HEK293 (cell line): ENCODE results near the gene TMSB4X.

Experiments
- KLF16 ChIP-seq: fragments of 450-650 bp; formaldehyde crosslinking; IDR thresholded peaks from 2 replicates; pipeline ENCODE4 v1.5.1; 2017; ENCODE audit warnings: missing biosample characterization, missing genetic modification characterization
- MYNN ChIP-seq: fragments of 450-650 bp; formaldehyde crosslinking; IDR thresholded peaks from 2 replicates; pipeline ENCODE4 v1.5.1; 2016; ENCODE audit warnings: missing biosample characterization, missing genetic modification characterization, borderline replicate concordance
- TCF7L2 ChIP-seq: IDR thresholded peaks from 2 replicates; pipeline ENCODE4 v1.6.1; 2011; ENCODE audit warnings: low read depth, mild to moderate bottlenecking, inconsistent platforms, low read length, moderate library complexity, borderline replicate concordance
- YY1 ChIP-seq: fragments of 450-650 bp; formaldehyde crosslinking; IDR thresholded peaks from 2 replicates; pipeline ENCODE4 v1.5.1; 2018; ENCODE audit warnings: missing biosample characterization, missing genetic modification characterization
- ZBTB21 ChIP-seq: fragments of 450-650 bp; formaldehyde crosslinking; IDR thresholded peaks from 2 replicates; pipeline ENCODE4 v1.5.1; 2017; ENCODE audit warnings: missing biosample characterization, missing genetic modification characterization
- ZNF10 ChIP-seq: fragments of 450-650 bp; formaldehyde crosslinking; IDR thresholded peaks from 2 replicates; pipeline ENCODE4 v1.5.1; 2017; ENCODE audit warnings: missing biosample characterization, missing genetic modification characterization
- ZNF16 ChIP-seq: fragments of 450-650 bp; formaldehyde crosslinking; IDR thresholded peaks from 2 replicates; pipeline ENCODE4 v1.5.1; 2016; ENCODE audit warnings: low read depth, missing biosample characterization, missing genetic modification characterization
- ZNF239 ChIP-seq: fragments of 450-650 bp; formaldehyde crosslinking; IDR thresholded peaks from 2 replicates; pipeline ENCODE4 v1.5.1; 2016; ENCODE audit warnings: missing biosample characterization, missing genetic modification characterization
- ZNF274 ChIP-seq, 2 experiments: fragments of 200-500 bp in 1 of 2; fragments of 450-650 bp in 1 of 2; sonication (Bioruptor generic) in 1 of 2; formaldehyde crosslinking in 1 of 2; IDR thresholded peaks; 2 replicates each; pipeline versions ENCODE4 v1.5.1 to v1.6.1; 2014 to 2016; ENCODE audit warnings: borderline replicate concordance in 1 of 2, inconsistent platforms in 1 of 2, low read length in 1 of 2, missing biosample characterization in 1 of 2, missing genetic modification characterization in 1 of 2
- ZNF747 ChIP-seq: fragments of 450-650 bp; formaldehyde crosslinking; IDR thresholded peaks from 2 replicates; pipeline ENCODE4 v1.5.1; 2016; ENCODE audit warnings: missing biosample characterization, missing genetic modification characterization
- ZSCAN30 ChIP-seq: fragments of 450-650 bp; IDR thresholded peaks from 2 replicates; pipeline ENCODE4 v1.5.1; 2018; ENCODE audit warnings: missing biosample characterization, mild to moderate bottlenecking, missing genetic modification characterization, moderate library complexity
- TF ChIP-seq, protein P1 (sequence below): fragments of 450-650 bp; formaldehyde crosslinking; IDR thresholded peaks from 2 replicates; pipeline ENCODE4 v1.5.1; 2016; ENCODE audit warnings: missing biosample characterization, missing genetic modification characterization

DNA sequence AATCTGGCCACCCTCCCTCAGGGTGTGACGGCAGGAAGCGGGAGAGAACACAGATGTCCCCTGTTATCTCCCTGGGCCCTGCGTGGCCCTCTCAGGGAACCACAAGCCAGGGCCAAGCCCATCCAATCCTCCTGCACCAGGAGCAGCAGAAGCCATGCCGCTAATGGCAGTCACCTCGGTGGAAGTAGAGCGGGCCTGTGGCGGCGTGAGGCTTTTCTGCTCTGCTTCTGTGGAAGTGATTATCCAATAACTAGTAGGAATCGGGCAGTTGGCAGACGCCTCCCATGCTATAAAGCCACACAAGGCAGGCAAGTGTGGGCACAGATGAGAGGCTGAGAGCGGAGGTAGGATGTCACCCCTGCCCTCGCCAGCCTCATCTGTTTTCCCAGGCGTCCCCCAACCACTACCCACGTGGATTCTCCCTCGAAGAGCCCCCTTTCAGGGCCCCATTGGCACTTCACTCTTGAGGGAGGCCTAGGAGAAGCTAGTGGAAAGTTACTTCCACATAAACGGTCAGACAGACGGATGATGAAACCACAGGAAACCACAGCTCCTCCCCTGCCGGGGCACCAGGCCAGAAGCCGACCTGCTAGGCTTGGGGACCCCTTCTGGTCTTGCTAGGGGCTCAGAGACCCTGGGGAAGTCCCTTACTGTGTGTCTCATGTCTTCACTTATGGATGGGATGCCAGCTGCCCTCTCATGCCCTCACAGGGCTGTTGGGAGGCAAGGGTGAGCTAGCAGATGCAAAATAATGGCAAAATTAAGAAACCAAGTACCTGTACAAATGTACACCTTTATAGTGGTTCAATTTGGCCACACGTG is 18.8 kb upstream of the TMSB4X start:
- TF ChIP-seq, protein P1, sequence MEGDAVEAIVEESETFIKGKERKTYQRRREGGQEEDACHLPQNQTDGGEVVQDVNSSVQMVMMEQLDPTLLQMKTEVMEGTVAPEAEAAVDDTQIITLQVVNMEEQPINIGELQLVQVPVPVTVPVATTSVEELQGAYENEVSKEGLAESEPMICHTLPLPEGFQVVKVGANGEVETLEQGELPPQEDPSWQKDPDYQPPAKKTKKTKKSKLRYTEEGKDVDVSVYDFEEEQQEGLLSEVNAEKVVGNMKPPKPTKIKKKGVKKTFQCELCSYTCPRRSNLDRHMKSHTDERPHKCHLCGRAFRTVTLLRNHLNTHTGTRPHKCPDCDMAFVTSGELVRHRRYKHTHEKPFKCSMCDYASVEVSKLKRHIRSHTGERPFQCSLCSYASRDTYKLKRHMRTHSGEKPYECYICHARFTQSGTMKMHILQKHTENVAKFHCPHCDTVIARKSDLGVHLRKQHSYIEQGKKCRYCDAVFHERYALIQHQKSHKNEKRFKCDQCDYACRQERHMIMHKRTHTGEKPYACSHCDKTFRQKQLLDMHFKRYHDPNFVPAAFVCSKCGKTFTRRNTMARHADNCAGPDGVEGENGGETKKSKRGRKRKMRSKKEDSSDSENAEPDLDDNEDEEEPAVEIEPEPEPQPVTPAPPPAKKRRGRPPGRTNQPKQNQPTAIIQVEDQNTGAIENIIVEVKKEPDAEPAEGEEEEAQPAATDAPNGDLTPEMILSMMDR (tag by site-specific recombination): no peak
- TF ChIP-seq TCF7L2: no peak
- no peak for TF ChIP-seq KLF16 (tag by site-specific recombination)
- TF ChIP-seq ZNF747: no peak
- TF ChIP-seq ZNF16 (tag by site-specific recombination): no peak
- TF ChIP-seq ZSCAN30 (tag by site-specific recombination): no peak
- TF ChIP-seq ZBTB21 (tag by site-specific recombination): no peak
- no peak for TF ChIP-seq YY1
- TF ChIP-seq ZNF274 (IDR thresholded peaks at IDR 0.05; ENCODE audit: low read length): no peak
- no peak for TF ChIP-seq ZNF274 (tag by site-specific recombination; IDR thresholded peaks at IDR 0.05; ENCODE audit: borderline replicate concordance)
- no peak for TF ChIP-seq ZNF239 (tag by site-specific recombination)
- TF ChIP-seq MYNN (tag by site-specific recombination): no peak
- no peak for TF ChIP-seq ZNF10 (tag by site-specific recombination)
